Posterior cingulate gyrus (tissue), 11 donors: Measurements from ENCODE around the gene SLC22A5.

ENCODE experiments used
- DNase-seq, 10 donors: peaks; one replicate each; pipeline versions ENCODE4 v3.0.0 to v3.0.0-alpha.2; 2020 to 2021; ENCODE audit warnings: mixed read lengths in 3 of 10
- intact Hi-C: fragments of 100-400 bp; cut with DNase I; formaldehyde crosslinking; loops from one replicate; pipeline ENCODE4 v1.15.1; 2023

SLC22A5 gene

DNA sequence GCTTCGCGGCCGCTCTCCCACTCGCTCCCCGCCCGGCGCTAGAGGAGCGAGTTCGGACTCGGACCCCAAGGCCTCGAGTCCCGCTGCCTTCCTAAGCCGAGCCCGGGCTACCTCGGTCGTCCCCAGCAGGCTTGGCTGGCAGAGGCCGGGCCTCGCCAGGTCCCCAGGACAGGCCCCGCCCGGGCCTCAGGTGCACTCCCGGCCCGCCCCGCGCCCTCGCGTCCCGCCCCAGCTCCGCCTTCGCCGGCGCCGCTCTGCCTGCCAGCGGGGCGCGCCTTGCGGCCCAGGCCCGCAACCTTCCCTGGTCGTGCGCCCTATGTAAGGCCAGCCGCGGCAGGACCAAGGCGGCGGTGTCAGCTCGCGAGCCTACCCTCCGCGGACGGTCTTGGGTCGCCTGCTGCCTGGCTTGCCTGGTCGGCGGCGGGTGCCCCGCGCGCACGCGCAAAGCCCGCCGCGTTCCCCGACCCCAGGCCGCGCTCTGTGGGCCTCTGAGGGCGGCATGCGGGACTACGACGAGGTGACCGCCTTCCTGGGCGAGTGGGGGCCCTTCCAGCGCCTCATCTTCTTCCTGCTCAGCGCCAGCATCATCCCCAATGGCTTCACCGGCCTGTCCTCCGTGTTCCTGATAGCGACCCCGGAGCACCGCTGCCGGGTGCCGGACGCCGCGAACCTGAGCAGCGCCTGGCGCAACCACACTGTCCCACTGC lies at the start of gene SLC22A5:
SLC22A5 (plus strand) TSS at position 237 of the 707 bp plus-strand sequence; CDS start at position 500, 263 bp downstream.
- peak in 8 of 10 donors; percentile 30 to 91 (median 54) for DNase-seq
- intact Hi-C loops: no loop called here

DNA sequence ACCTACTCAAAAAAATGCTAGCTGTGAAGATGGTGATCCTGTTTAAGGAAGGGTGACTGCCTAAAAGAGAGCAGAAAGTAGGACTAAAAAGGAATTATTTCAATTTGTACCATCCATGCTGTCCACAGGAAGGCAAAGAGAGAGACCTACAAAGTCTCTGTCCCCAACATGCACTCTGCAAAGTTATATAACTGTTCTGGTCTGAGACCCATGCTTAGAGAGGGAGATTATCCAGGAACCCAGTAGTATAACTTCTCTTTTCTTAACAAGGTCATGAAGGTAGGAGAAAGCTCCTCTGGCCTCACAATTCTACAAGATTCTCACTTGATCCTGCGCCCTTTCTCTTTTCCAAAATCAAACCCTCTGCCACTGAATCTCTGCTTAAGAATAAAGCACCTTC lies 49.5 kb upstream of the SLC22A5 start:
- intact Hi-C loops: no loop called here
- no peak for DNase-seq

DNA sequence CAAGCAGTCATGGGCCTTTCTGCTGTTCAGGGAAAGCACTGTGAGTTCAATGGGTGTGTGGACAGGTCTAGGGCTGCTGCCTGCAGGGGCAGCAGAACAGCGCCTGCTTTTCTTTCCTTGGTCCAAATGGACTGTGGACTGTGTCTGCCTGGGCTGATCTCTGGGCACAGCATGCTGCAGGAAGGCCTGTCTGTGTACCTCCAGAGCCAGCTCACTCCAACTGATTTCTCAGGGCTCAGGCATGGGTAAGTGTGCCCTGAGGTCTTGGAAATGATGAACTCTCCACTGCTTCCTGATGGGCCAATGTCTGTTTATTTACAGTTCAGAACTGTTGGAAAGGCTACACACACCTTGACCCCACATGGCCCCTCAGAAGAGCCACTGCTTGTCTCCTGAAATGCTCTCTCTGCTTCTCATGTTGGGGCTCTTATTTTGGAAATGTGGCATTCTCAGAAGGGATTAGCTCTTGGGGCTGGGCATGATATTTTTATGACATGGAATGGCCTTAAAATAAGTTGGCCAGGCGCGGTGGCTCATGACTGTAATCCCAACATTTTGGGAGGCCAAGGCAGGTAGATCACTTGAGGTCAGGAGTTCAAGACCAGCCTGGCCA lies 48.3 kb upstream of the SLC22A5 start:
- DNase-seq: no peak
- intact Hi-C loops: no loop called here

DNA sequence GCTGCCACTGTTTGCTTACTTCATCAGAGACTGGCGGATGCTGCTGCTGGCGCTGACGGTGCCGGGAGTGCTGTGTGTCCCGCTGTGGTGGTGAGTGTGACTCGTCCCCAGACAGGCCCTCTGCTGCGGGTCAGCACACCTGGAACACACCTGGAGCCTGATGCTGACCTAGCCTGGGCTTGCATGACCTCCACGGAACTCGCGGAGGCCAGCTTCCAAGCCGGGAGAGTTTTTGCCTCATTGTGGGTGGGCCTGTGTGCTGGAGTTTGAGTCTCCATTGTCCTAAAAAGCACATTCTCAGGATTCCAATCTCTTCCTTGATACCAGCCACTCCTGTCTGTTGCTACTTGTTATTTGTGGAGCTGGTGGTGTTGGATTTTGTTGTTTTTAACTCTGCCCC lies 47.2 kb upstream of the SLC22A5 start:
- no peak for DNase-seq
- intact Hi-C loops: no loop called here

DNA sequence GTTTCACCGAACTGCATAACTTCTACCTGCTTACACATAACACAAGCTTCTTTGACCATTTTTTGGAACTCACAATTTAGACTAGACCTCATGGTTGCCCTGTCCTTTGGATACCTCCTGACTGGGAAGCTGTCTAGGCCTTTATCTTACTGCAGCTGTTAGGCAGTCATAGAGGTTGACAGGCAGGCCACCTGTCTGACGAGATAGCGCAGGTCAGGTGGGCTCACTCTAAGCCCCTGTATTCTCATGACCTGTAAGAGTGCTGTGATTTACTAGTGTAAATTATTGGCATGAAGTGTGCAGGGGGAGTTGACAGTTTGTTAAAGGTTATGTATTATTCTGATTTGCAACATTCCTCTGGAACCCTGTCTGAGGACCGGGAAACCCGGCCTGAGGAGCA lies 46.3 kb upstream of the SLC22A5 start:
- DNase-seq: no peak
- intact Hi-C loops: no loop called here

DNA sequence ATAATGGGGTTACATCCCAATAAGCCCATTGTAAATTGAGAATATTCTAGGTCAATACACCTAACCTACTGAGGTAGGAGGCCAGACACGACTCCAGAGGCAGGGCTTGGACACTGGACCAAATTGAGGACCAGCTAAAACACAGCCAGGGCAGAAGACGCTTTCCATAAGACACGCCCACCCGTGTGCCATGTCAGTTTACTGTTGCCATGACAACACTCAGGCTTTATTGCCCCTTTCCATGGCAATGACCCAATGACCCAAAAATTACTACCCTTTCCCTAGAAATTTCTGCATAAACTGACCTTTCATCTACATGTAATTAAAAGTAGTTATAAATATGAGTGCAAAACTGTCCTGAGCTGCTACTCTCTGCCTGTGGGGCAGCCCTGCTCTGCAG lies 43.8 kb upstream of the SLC22A5 start:
- DNase-seq: no peak
- intact Hi-C loops: no loop called here

DNA sequence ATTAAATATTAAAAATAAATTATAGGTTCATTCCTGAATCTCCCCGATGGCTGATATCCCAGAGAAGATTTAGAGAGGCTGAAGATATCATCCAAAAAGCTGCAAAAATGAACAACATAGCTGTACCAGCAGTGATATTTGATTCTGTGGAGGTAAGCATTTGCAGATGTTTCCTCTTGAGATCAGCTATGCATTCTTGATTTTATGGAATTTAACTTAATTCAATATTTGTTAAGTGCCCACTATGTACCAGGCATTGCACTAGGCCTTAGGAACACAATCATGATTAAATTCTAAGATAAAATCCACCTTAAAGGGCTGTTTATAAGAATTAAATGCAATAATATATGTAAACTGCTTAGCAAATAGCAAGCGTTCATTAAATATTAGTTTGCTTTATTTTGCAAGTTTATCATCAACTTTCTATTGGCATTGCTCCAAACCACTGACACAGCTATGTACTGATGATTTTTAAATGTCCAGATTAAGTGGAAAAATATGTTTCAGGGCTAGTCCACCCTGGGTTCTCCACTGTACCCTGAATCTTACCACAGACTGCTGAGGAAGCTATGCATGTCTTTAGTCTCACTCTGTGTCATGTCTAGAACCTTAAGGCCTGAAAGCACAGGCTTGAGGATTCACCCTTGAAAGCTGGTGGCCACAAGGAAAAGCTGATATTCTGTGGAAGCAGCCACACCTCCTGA lies 42.1 kb upstream of the SLC22A5 start:
- intact Hi-C loops: no loop called here
- DNase-seq: no peak

DNA sequence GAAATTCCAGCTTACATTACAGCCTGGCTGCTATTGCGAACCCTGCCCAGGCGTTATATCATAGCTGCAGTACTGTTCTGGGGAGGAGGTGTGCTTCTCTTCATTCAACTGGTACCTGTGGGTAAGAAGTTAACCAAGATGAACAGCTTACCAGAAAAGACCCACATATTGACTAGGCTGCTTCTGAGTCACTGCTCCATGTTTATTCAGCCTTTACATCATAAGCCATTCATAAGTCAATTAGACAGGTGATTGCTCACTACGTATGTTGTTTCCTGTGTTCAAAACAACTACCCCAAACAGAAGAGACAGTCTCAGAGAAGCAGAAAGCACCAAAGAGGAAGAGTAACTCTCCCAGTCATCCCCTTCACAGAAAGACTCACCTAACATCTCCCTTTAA lies 34.7 kb upstream of the SLC22A5 start:
- DNase-seq: no peak
- intact Hi-C loops: no loop called here

DNA sequence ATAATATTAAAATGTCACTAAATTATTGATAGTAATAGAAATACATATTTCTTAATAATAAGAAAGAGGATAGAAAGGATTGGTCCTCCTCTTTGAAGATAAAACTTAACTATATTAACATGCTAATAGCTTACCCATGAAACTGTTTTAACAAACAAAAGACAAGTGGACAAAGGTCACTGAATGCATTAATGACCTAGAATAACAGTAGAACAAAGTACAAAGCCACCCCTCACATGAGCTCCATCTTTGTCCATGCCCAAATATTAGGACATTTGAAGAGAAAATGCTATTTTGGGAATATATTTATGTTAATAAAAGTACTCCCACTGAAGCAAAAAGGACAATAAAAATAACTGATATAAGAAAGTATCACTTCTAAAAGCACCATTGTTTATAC lies 34.1 kb upstream of the SLC22A5 start:
- intact Hi-C loops: no loop called here
- no peak for DNase-seq

DNA sequence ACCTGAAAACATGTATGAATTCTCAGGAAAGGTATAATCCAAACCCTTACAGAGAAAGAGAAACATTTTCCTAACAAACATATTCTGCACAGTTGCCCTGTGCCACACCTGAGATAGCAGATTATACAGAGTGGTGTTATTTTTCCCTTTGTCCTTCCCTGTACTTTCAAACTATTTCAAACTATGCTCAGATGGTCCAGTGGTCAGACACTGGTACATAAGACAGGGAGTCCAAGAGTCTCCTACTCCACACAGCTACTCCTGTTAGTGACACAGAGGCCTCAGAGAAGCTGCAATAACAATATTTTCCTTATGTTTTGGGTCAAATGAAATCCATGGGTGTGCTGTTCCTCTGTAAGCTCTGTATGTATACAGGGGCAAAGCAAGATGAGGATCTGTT lies 30.0 kb upstream of the SLC22A5 start:
- intact Hi-C loops: no loop called here
- no peak for DNase-seq

DNA sequence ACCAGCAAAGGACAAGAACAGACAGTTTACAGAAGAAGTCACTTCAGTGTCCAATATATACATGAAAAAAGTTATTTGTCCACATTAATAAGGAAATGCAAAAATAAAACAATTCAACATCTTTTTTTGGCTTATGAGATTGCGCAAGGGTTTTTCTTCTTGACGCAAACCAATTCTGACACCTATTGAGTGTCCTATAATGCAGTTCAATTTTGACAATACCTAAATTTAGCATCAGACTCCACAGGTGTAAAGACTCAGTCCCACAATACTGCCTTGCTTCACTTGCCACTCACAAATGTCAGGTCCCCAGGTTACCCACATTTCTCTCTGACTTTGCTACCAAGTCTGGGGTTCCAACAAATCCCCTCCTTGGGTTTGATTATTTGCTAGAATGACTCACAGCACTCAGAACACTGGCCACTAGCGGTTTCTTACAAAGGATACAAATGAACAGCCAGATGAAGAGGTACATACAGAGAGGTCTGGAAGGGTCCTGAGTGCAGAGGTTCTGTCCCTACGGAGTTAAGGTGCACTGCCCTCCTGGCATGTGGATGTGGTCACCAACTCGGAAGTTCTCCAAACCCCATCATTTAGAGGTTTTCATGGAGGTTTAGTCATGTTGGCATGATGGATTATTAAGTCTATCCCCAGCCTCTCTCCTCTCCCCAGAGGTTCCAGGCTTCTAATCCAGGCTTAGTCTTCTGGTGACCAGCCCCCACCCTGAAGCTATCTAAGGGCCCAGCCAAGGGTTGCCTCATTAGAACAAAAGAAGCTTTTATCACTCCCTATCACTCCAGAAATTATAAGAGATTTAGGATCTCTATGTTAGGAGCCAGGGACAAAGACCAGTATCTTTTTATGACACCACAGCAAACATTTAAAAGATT lies 27.0 kb upstream of the SLC22A5 start:
- intact Hi-C loops: no loop called here

DNA sequence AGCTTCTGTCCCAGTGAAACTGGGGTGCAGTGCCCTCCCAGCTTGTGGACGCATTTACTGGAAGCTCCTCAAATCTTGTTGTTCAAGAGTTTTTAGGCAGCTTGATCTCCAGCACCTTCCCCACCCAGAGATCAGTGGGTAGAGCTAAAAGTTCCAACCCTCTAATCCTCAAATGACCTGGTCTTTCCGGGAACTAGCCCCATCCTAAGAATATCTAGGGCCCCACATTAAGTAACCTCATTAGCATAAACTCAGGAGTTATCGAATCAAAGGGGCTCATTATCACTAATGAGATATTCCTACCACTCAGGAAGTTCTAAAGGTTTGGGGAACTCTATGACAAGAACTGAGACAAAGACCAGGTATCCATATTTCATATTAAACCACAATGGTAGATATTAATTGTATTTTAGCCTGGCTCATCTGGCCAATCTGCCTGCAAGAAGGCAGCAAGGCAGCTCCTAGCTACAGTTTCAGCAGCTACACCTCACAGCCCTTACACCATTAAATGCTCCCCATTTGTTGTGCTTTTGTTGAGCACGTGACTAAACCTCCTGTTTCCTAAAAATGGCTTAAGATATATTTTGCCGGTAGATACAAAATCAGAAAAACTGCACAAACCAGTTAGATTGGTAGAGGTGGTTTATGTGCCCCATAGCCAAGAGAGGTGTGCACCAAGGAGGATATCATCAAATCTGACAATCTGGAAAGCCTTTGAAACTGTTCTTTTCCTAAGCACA lies 24.6 kb upstream of the SLC22A5 start:
- DNase-seq: no peak
- intact Hi-C loops: no loop called here

More for the DNA sequence above, 27.0 kb upstream of the SLC22A5 start:
- no peak for DNase-seq

DNA sequence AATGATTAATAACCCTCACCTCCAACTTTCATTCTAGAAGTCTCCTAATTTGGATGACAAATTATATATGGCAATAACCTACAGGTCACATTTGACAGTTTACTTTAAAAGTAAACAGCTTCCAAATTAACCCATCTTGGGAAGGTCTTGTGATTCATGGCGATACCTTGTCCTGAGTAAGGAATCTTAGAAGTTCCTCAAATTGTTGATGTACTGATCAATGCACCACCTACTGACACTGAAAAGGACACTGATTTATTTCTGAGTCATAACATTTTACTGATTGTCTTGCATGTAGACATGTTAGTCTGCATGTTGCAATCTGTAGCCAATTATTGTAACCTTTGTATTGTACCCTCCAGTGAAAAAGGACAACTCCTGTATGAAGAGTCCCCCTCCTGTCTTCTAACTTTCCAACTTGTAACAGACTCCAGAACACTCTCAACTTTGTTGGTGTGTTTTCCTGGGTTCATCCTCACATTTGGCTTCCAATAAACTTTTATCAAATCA lies 16.0 kb upstream of the SLC22A5 start:
- DNase-seq: no peak
- intact Hi-C loops: no loop called here

DNA sequence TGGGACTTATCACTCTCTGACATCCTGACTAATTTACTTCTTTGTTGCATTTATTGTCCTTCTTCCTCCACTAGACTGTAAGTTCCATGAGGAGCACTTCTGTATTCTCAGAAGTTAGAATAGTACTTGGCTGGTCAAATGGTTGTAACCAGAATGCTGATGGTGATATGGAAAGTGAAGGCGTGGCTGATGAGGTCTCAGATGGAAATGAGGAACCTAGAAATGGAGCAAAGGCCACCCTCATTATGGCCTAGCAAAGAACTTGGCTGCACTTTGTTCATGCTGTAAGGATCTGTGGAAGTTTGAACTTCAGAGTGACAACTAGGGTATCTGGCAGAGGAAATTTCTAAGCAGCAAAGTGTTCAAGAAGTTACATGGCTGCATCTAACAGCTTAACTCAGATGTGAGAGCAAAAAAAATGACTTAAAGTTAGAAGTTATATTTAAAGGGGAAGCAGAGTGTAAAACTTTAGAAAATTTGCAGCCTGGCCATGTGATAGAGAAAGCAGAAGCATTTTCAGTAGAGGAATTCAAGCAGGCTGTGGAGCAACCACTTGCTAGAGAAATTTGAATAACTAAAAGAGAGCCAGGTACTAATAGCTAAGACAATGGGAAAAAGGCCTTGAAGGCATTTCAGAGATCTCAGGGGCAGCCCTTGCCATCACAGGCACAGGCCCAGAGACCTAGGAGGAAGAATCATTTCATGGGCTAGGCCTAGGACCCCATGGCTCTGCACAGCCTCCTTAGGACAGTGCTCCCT lies 14.9 kb upstream of the SLC22A5 start:
- intact Hi-C loops: no loop called here

DNA sequence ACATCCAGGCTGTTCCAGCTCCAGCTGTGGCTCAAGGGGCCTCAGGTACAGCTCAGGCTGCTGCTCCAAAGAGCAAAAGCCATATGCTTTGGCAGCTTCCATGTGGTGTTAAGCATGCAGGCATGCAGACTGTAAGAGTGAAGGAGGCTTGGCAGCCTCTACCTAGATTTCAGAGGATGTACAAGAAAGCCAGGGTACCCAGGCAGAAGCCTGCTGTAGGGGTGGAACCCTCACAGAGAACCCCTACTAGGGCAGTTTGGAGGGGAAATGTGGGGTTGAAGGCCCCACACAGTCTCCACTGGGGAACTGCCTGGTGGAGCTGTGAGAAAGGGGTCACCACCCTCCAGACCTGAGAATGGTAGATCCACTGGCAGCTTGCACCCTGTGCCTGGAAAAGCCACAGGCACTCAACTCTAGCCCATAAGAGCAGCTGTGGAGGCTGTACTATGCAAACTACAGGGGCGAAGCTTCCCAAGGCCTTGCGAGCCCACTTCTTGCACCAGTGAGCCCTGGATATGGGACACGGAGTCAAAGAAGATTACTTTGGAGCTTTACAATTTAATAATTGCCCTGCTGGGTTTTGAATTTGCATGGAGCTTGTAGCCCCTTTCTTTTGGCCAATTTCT lies 14.3 kb upstream of the SLC22A5 start:
- intact Hi-C loops: no loop called here
- DNase-seq: no peak

More for the DNA sequence above, 14.9 kb upstream of the SLC22A5 start:
- DNase-seq: no peak

DNA sequence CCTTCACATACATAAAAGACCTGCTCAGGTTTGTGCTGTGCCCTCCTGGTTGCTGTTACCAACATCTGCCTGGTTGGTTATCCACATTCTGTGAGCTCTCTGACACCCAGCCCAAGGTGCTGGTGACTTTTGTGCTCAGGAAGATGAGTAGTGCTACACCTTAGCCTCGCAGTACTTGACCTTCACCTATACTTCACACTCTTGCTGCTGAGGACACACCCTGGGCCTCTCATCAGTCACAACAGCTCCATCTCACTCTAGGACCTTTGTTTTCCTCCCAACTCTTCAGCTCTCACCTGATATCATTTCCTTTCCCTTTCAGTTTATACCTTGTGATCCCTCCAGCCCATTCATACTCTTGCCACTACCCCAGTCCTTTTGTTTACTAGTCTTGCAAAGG lies 10.7 kb upstream of the SLC22A5 start:
- no peak for DNase-seq
- intact Hi-C loops: no loop called here

DNA sequence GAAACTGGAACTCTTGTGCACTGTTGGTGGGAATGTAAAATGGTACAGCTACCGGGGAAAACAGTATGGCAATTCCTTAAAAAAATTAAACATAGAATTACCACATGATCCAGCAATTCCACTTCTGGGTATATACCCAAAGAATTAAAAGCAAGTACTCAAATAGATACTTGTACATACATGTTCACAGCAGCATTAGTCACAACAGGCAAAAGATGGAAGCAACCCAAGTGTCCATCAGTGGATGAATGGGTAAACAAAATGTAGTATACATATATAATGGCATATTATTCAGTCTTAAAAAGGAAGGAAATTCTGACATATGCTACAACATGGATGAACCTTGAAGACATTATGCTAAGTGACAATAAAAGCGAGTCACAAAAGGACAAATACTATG lies 7.4 kb upstream of the SLC22A5 start:
- no peak for DNase-seq
- intact Hi-C loops: no loop called here

DNA sequence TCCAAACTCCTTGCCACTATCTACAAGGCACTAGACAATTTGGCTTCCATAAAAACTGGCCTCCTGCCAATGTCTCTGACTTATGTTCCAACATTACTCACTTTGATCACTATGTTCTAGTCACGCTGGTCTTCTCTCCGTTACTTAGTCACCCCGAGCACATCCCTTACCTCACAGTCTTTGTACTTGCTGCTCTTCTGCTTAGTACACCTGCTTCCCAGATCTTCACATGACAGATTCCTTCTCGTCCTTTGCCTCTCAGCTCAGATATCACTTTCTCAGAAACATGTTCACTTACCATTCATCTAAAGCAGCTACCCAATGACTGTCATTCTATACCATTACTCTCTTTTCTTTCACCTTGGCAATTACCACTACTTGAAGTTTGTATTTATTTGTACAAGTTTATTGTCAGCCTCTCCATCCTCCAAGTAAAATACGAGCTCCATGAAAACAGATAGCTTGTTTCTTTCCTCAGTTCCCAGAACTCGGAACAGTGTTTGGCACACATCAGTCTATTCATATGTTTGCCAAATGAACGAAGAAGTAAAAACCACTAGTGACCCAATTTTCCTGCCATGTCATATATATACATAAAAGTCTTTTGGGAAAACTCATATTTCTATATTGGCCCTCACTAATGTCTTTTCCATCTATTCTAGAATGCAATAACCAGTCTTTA lies 5.9 kb upstream of the SLC22A5 start:
- no peak for DNase-seq
- intact Hi-C loops: no loop called here
